Measurements from ENCODE around the gene USP38.
"Not testable (repeated sequence)": the region's sequence is repeated elsewhere in the genome, so short reads cannot be mapped to it uniquely, and the experiment has no call there.

Gene USP38, protein sequence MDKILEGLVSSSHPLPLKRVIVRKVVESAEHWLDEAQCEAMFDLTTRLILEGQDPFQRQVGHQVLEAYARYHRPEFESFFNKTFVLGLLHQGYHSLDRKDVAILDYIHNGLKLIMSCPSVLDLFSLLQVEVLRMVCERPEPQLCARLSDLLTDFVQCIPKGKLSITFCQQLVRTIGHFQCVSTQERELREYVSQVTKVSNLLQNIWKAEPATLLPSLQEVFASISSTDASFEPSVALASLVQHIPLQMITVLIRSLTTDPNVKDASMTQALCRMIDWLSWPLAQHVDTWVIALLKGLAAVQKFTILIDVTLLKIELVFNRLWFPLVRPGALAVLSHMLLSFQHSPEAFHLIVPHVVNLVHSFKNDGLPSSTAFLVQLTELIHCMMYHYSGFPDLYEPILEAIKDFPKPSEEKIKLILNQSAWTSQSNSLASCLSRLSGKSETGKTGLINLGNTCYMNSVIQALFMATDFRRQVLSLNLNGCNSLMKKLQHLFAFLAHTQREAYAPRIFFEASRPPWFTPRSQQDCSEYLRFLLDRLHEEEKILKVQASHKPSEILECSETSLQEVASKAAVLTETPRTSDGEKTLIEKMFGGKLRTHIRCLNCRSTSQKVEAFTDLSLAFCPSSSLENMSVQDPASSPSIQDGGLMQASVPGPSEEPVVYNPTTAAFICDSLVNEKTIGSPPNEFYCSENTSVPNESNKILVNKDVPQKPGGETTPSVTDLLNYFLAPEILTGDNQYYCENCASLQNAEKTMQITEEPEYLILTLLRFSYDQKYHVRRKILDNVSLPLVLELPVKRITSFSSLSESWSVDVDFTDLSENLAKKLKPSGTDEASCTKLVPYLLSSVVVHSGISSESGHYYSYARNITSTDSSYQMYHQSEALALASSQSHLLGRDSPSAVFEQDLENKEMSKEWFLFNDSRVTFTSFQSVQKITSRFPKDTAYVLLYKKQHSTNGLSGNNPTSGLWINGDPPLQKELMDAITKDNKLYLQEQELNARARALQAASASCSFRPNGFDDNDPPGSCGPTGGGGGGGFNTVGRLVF

DNA sequence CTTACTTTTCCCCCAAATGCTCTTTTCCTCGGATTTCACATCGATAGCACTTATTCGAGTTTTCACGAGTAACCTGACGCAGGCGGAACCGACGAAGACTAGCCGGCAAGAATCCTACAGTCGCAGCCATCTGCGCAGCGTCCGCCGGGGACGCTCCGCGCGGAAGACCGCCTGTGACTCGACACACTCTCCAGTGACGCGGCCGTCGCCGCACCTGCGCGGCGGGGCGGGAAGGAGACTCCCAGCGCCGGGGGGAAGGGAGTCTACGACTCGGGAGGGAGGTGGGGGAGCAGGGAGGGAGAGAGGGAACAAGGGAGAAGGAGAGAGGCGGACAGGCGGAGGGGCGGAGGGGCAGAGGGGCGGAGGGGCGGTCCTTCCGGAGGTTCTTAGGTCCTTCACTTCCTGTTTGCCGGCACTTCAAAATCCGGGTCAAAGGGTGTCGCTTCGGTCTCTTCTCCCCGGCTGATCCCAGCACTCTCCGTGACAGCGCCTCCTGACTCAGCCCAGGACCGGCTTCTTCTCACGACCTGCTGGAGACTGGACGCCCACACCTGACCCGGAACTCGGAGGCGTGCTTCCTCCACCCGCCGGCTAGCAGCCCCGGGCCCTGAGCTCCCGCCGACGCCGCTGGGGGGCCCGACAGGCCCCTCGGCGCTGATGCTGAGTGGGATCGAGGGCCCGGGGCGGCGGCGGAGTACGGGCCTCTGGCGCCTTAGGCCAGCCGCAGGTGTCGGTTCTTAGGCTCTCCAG is at the start of gene USP38:
USP38 (plus strand) TSS at position 415 of the 750 bp plus-strand sequence. CDS start 534 bp downstream, outside the sequence.
- peak; percentile 84 for DNase-seq

DNA sequence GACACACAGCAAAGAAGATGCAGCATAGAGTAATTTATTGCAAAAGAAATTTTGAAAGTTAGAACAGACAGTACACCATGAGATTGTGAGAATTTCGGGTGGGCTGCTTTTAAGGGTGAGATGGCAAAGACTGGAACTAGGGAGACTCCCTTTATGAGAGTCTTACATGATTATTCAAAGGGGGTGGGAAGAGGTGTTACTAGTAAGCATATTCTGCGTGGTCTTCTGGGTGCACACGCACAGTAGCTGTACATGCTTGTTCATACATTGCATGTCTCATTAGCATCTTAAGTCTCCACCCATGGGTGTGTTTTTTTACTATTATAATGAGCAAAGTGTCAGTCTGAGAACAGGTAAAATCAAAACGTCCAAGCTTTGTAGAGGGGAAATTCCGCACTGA is 49.4 kb upstream of the USP38 start:
- no peak for DNase-seq

DNA sequence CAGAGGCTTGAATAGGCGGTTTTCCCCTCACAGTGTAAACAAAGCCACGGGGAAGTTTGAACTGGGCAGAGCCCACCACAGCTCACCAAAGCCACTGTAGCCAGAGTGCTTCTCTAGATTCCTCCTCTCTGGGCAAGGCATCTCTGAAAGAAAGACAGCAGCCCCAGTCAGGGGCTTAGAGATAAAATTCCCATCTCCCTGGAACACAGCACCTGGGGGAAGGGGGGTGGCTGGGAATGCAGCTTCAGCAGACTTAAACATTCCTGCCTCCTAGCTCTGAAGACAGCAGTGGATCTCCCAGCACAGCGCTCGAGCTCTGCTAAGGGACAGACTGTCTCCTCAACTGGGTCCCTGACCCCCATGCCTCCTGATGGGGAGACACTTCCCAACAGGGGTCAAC is 44.0 kb upstream of the USP38 start:
- DNase-seq, result no peak

DNA sequence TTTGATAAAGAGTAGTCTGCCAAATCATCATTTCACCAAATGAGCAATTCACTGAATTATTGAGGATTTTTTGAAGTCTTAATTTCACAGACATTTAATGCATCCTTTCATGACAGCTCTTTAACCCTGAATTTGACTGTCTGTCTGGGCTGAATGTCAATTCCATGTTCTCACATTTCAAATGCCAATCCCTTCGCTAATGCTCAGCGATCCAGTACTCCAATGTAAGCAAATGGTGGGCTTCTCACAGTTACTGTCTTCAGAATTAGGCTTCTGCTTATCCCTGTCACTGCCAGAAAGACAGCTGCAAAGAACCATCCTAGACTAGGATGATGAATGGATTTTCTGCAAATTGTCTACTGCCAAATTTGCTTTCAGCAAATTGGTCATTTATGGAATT is 36.2 kb upstream of the USP38 start:
- no peak for DNase-seq

DNA sequence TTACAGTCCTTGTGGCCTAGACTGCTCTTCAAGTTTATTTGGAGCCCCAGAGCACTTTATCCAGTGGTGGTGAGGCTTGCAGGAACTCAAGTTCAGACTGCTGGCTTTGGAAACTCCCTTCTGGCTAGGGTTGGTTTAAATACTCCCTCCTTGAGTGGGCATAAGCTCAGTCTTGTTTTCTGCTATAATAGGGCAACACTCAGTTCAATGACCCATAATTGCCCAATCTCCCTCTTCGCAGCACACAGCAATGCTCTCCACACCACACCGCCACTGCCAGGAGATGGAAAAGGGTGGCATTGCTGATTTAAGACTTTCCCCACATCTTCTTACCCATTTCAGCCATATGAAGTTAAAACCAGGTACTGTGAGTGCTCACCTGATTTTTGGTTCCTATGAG is 27.9 kb upstream of the USP38 start:
- no peak for DNase-seq

DNA sequence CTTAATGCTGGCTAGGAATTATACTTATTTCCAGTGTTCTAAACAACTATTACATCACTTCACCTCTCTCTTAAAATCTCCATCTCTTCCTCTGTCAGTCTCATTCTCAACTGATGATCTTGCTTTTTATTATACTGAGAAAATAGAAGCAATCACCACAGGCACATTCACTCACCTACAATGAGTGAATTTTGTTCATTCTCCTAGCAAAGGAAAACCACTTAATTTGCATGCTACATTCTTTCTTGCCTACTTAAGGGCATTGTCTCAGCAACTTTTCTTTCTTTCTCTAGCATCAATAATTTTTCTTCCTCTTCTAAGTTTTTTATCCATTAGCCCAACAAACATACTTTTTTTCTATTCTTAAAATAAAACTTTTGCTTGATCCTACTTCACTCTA is 21.1 kb upstream of the USP38 start:
- no peak for DNase-seq

DNA sequence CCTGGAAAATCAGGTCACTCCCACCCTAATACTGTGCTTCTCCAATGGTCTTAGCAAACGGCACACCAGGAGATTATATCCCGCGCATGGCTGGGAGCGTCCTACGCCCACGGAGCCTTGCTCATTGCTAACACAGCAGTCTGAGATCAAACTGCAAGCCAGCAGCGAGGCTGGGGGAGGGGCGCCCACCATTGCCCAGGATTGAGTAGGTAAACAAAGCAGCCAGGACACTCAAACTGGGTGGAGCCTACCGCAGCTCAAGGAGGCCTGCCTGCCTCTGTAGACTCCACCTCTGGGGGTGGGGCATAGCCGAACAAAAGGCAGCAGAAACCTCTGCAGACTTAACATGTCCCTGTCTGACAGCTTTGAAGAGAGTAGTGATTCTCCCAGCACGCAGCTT is 18.0 kb upstream of the USP38 start:
- DNase-seq, result not testable (repeated sequence)

DNA sequence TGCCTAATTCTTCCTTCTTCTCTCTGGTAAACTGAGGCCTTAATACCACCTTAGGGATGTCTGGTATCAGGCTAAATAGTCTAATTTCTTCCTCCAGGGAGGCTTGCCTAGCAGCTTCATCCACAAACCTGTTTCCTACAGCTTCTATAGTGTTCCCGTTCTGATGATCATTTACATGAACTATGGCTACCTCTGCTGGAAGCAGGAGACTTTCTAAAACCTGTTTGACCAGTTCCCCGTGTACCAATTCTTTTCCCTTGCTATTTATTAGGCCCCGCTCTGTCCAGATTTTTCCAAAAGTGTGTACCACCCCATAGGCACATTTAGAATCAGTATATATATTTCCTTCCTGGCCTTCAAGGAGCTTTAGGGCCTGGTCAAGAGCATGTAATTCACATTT is 5.8 kb upstream of the USP38 start:
- DNase-seq, result no peak

DNA sequence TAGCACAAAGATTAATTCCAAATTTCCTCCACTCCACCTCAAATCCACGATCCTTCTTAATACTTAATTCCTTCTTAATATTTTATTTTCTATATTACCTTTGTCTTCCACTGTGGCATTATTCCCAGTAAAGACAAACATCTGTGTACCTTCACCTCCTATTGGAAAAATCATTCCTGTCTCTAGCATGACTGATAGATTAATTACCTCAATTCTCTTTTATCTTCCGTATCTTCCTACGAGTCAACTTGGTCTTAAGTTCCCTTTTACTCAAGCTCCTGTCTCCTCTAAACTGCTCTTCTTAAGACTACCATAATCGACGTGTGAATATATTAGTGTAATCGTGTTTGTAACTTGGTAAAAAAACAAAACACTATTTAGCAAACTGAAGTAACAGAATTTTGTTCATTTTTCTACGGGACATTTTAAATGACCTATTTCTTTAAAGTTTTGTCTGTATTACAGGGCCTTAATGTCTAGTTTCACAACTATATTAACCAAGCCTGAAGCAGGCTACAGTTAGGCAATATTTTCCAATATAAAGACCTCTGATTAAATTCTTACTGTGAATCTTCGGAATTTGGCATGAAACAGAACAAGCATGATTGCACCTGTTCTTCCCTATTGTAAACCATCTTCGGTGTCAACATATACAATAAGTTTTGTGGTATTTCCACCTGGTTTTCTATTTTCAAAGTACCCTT is 1.1 kb upstream of the USP38 start:
- no peak for DNase-seq

DNA sequence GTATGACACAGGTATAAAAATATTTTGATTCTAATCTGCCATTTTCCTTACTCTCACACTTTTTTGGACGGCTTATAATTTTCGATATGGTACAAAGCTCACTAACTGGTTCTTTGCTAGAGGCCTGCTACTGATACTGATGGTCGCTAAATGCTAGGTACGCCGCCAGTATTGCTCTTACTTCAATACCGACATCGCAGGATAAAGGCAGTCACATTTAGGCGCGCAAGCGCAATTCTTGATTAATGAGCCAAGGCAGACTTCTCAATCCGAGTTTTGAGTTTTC is 557 bp upstream of the USP38 start:
- peak; percentile 64 for DNase-seq

DNA sequence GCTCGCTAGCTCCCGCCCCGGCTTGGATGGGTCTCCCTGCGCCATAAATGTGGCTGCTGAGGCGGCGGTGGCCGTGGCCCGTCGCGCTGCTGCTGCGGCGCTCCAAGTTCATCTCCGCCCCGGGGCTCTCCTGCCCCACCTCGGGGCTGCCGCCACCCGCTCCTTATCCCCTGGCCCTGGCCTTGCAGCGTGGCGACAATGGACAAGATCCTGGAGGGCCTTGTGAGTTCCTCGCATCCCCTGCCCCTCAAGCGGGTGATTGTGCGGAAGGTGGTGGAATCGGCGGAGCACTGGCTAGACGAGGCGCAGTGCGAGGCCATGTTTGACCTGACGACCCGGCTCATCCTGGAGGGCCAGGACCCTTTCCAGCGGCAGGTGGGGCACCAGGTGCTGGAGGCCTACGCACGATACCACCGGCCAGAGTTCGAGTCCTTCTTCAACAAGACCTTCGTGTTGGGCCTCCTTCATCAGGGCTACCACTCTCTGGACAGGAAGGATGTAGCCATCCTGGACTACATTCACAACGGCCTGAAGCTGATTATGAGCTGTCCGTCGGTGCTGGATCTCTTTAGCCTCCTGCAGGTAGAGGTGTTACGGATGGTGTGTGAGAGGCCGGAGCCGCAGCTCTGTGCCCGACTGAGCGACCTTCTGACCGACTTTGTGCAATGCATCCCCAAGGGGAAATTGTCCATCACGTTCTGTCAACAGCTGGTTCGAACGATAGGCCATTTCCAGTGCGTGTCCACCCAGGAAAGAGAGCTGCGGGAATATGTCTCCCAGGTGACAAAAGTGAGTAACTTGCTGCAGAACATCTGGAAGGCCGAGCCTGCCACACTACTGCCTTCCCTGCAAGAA is 763 bp downstream of the USP38 start:
- DNase-seq, result no peak

DNA sequence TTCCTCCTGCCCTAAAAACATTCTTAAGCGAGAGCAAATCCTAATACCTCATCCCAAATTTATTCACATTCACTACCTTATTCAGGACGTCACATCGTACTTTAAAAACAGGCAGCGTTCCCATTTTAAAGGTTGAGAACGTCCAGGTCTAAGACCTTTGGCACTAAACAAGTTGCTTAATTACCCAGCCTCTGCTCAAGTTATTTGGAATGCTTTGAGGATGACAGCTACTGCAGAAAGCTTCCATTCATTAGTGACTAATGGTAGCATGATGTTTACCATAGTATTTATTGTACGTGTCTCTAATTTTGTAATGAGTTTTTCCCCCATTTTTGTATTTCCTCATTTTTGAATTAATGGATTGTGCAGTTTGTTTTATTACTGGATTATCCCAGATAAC is 1.5 kb downstream of the USP38 start:
- no peak for DNase-seq

DNA sequence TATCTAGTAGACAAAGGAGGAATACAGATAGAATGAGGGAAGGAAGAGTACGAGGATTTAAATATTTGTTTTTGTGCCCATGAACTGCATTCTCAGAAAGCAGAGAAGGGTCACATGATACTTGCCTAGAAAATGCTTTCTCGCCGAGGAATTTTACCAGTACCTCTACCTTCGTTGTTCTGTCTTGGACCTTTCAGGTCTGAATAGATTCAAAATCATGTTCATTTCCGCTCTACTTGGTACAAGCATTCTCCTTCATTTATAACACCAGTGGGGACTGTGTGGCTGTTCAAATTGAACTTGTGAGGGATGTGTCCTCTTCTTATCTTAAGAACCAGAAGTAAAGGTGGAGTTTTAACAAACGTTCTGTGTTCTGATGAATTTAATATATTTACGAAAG is 1.9 kb downstream of the USP38 start:
- DNase-seq, result no peak

DNA sequence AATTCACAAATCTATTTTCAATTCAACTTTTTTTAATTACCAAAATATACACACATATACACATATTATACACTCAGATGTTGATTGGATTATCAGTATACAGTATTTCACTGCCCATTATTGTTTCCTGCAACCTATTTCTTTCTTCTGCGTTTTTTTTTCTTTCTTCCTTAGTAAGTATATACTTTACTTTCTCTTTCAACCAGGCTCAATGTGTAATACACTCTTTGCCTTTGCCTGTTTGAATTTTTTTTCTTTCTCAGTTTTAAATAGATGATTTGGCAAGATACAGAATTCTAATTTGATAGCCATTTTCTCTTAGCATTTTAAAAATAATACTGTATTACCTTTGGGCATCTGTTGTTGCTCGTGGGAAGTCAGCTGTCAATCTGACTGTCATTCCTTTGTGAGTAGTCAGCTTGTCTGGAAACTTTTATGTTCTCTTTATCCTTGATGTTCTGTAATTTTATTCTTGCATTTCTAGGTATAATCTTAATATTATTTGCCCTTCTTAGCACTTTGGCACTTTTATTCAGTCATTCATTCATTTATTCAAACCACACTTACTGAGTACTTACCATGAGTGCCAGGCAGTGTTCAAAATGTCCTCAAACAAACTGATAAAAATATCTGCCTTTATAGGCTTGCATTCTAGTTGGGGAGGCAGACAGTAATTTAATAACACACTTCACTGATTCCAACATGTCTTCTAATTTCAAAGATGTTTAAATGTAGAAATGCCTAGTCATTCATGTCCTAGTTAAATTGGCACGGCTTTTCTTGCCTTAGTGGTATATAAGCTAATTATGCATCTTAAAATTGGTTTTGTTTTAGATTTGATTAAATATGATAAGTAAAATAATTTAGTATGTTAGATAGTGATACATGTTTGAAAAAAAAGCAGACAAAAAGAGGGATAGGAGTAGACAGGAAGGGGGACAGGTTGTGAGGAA is 3.7 kb downstream of the USP38 start:
- DNase-seq, result no peak

DNA sequence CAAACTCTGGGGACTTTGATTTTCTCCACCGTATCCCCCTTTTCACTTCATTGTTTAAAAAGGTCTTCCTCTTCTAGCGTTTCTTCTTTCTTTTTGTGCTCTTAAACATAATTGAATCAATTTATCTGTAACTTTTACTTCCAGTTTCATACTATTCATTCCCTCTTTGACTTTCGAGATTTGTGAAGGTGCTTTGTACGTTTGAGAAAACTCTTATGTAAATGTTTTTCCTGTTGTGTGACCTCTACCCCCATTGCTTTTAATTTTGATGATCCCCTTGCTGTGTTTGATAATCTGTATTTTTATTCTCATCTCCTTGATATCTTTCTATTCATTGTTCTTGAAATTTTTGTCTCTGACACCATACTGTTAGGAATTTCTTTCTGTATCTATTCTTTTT is 4.8 kb downstream of the USP38 start:
- DNase-seq, result no peak

DNA sequence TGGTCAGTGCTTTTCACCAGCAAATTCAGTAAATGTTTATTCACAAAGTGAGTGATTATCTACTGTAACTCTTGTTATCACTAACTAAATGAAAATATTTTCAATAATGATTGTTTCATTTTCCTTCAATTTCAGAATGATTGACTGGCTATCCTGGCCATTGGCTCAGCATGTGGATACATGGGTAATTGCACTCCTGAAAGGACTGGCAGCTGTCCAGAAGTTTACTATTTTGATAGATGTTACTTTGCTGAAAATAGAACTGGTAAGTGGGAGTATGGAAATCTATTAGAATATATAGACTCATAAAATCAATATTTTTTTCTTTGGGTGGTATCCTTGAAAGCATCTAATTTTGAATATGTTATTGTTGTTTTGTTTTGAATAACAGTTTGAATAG is 10.9 kb downstream of the USP38 start:
- no peak for DNase-seq

DNA sequence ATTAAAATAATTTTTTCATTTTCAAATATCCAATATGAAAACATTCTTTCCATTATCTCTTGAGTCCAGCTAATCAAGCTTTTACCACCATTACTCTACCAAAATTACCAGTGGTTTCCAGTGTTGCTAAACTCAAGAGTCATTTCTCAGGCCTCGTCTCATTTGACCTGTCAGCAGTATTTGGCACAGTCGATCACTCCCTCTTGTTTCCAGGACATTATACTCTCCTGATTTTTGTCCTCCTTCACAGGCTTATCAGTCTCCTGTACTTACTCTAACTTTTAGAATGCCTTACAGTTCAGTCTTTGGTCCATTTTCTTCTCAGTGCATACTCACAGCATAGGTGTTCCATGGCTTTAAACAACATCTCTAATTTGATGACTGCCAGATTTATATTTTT is 11.6 kb downstream of the USP38 start:
- DNase-seq, result no peak

DNA sequence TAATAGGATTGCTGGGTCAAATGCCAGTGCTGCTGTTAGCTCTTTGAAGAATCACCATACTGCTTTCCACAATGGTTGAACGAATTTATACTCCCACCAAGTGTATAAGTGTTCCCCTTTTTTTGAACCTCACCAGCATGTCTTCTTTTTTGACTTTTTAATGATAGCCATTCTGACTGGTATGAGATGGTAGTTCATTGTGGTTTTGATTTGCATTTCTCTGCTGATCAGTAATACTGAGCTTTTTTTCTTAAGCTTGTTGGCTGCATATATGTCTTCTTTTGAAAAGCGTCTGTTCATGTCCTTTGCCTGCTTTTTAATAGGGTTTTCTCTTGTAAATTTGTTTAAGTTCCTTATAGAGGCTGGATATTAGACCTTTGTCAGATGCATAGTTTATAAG is 14.8 kb downstream of the USP38 start:
- no peak for DNase-seq

DNA sequence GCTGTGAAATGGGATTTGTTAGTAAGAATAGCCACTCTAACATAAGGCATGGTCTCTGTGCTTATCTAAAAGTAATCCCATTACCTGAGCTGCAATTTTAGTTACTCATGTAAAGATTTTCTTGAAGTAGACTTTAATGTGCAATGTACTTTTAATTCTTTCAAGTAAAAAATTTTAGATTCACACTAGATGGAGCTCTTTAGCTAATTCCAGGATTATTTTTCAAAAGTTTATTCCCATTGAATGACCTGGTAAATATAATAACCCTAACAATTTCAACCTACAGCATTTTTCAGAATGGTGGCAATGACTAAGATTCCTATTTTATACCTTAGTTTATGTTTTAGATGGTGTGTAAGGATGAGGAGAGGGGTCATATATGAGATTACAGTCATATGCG is 18.1 kb downstream of the USP38 start:
- no peak for DNase-seq

DNA sequence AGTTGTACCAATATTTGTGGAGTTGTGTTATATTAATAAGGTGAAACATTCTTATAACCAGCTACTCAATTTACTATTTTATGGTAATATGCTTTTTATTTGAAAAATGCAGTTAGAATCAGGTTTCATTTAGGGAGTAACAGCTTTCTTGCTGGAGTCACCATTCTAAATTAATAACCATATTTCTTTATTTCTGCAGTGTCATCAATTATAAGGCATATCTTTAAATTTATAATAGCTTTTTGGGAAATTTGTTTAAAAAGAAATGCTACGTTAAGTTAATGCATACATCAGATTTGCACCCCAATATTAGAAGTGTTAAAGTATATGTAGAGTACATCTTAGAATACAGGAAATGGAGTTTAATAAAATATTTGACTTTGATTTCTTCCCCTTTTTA is 18.9 kb downstream of the USP38 start:
- DNase-seq, result no peak

DNA sequence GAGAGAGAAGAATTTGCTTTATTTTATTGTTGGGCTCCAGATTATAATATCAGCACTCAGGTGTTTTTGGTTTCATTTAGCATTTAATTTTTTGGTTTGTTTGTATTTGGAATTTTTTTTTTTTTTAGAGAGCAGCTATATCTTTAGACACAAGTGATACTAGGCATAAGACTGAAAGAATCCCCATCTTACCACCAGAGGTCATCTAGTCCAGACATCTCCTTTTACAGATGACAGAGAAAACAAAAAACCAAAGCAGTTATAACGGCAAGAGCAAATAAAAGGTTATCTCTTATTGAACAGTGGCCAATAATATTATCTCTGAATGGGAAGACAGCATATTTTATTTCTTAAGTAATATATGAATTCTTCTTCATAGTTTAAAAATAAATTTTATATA is 22.8 kb downstream of the USP38 start:
- no peak for DNase-seq
